HepG2 (cell line): ENCODE data around the gene C11orf65. TPM values are rescaled to one million over a fixed set of nuclear protein-coding genes. Genes with fewer than 3 reads are reported as not detected.
A peak's percentile ranks its signal among the peaks of the same experiment; 100 is the strongest.

Experiments
- AGO1 ChIP-seq: fragments of 200-400 bp; formaldehyde crosslinking; IDR thresholded peaks from 2 replicates; pipeline ENCODE4 v1.6.1; 2017; ENCODE audit warnings: mild to moderate bottlenecking, low read depth, low read length, moderate library complexity; ENCODE audit not compliant: poor library complexity, severe bottlenecking
- DR1 ChIP-seq: sonication (generic); formaldehyde crosslinking; IDR thresholded peaks from 2 replicates; pipeline ENCODE4 v1.8.0; 2021; ENCODE audit warnings: mild to moderate bottlenecking, missing genetic modification reagents, inconsistent platforms
- FOXK2 ChIP-seq: fragments of 450-650 bp; IDR thresholded peaks from 2 replicates; pipeline ENCODE4 v1.6.1; 2016
- HMG20B ChIP-seq: conservative IDR thresholded peaks from 2 replicates; pipeline ENCODE4 v1.6.1; 2016; ENCODE audit warnings: missing genetic modification reagents, missing compliant biosample characterization
- KDM3A ChIP-seq: IDR thresholded peaks from 2 replicates; pipeline ENCODE4 v1.6.1; 2018; ENCODE audit warnings: low read depth, missing compliant biosample characterization
- MBD4 ChIP-seq: IDR thresholded peaks from 2 replicates; pipeline ENCODE4 v1.6.1; 2012; ENCODE audit warnings: low read length, inconsistent platforms, borderline replicate concordance
- NFKB2 ChIP-seq: sonication (generic); formaldehyde crosslinking; IDR thresholded peaks from 2 replicates; pipeline ENCODE4 v1.4.0; 2020; ENCODE audit warnings: missing genetic modification reagents, borderline replicate concordance
- RARA ChIP-seq: IDR thresholded peaks from 2 replicates; pipeline ENCODE4 v1.6.1; 2016; ENCODE audit warnings: missing genetic modification reagents, missing compliant biosample characterization
- SIX1 ChIP-seq: sonication (generic); formaldehyde crosslinking; IDR thresholded peaks from 2 replicates; pipeline ENCODE4 v1.4.0; 2020; ENCODE audit warnings: missing genetic modification reagents, borderline replicate concordance
- SIX4 ChIP-seq: sonication (generic); formaldehyde crosslinking; IDR thresholded peaks from 2 replicates; pipeline ENCODE4 v1.4.0; 2020; ENCODE audit warnings: missing genetic modification reagents
- YEATS2 ChIP-seq: sonication (generic); formaldehyde crosslinking; IDR thresholded peaks from 2 replicates; pipeline ENCODE4 v1.4.0; 2020; ENCODE audit warnings: missing genetic modification reagents, borderline replicate concordance
- ZBTB21 ChIP-seq: sonication (generic); formaldehyde crosslinking; IDR thresholded peaks from 2 replicates; pipeline ENCODE4 v1.4.0; 2020; ENCODE audit warnings: missing genetic modification reagents
- ZNF253 ChIP-seq: sonication (generic); formaldehyde crosslinking; IDR thresholded peaks from 2 replicates; pipeline ENCODE4 v1.8.0; 2022; ENCODE audit warnings: mild to moderate bottlenecking, missing genetic modification reagents, borderline replicate concordance
- ZNF484 ChIP-seq: sonication (generic); formaldehyde crosslinking; IDR thresholded peaks from 2 replicates; pipeline ENCODE4 v1.5.1; 2020; ENCODE audit warnings: mild to moderate bottlenecking, low read depth, missing genetic modification reagents, borderline replicate concordance
- ZNF543 ChIP-seq: sonication (generic); formaldehyde crosslinking; IDR thresholded peaks from 2 replicates; pipeline ENCODE4 v1.4.0; 2020; ENCODE audit warnings: mild to moderate bottlenecking, missing genetic modification reagents
- ZNF629 ChIP-seq: sonication (generic); formaldehyde crosslinking; conservative IDR thresholded peaks from 2 replicates; pipeline ENCODE4 v1.5.0; 2020; ENCODE audit warnings: missing genetic modification reagents
- ZNF737 ChIP-seq: sonication (generic); formaldehyde crosslinking; IDR thresholded peaks from 2 replicates; pipeline ENCODE4 v1.5.0; 2020; ENCODE audit warnings: missing genetic modification reagents, mild to moderate bottlenecking, borderline replicate concordance
- ZNF788 ChIP-seq: sonication (generic); formaldehyde crosslinking; IDR thresholded peaks from 2 replicates; pipeline ENCODE4 v1.5.0; 2020; ENCODE audit warnings: mild to moderate bottlenecking, missing genetic modification reagents, borderline replicate concordance
- ZNF790 ChIP-seq: sonication (generic); formaldehyde crosslinking; IDR thresholded peaks from 2 replicates; pipeline ENCODE4 v1.8.0; 2022; ENCODE audit warnings: missing genetic modification reagents, mild to moderate bottlenecking, borderline replicate concordance
- polyA plus RNA-seq, 8 experiments: library from polyadenylated mRNA; depleted of rRNA in 3 of 8; stranded (reverse) in 7 of 8; unstranded in 1 of 8; fragments of >200 nt; fragmentation: Illumina TruSeq in 4 of 8; extraction: Trizol in 4 of 8; gene quantifications; 2 replicates each; pipeline versions ENCODE4 v1.2.1 to v1.2.3, GENCODE V29; 2011 to 2016; ENCODE audit warnings: low read depth in 4 of 8, missing spikeins in 1 of 8, mixed read lengths in 1 of 8; ENCODE audit not compliant: insufficient read depth in 1 of 8
- total RNA-seq, 5 experiments: library from RNA; depleted of rRNA; stranded (reverse); fragments of >200 nt; fragmentation: Illumina TruSeq; extraction: Trizol; gene quantifications; 2 replicates each; pipeline ENCODE4 v1.2.3, GENCODE V29; 2016; ENCODE audit warnings: low read depth in 1 of 5
- TF ChIP-seq, protein P1 (sequence below), 2 experiments: sonication (generic) in 1 of 2; formaldehyde crosslinking in 1 of 2; IDR thresholded peaks; 2 replicates each; pipeline versions ENCODE4 v1.4.0 to v1.6.1; 2018 to 2020; ENCODE audit warnings: missing genetic modification reagents in 2 of 2, borderline replicate concordance in 1 of 2, low read depth in 1 of 2, mild to moderate bottlenecking in 1 of 2, missing biosample characterization in 1 of 2
- TF ChIP-seq, protein P2 (sequence below): sonication (generic); formaldehyde crosslinking; IDR thresholded peaks from 2 replicates; pipeline ENCODE4 v1.8.1; 2022; ENCODE audit warnings: low read depth, mild to moderate bottlenecking, missing genetic modification reagents
- TF ChIP-seq, protein P3 (sequence below): sonication (generic); formaldehyde crosslinking; IDR thresholded peaks from 2 replicates; pipeline ENCODE4 v1.5.0; 2020; ENCODE audit warnings: mild to moderate bottlenecking, missing genetic modification reagents
- TF ChIP-seq, protein P4 (sequence below): IDR thresholded peaks from 2 replicates; pipeline ENCODE4 v1.6.1; 2016; ENCODE audit warnings: missing compliant biosample characterization, missing genetic modification reagents, borderline replicate concordance

Gene C11orf65
- total and polyA plus RNA-seq, 2 of the 13 experiments (the other 11 are each of a cell fraction or from before 2014, with no cell fraction given) = 0.38 to 0.42 TPM

DNA sequence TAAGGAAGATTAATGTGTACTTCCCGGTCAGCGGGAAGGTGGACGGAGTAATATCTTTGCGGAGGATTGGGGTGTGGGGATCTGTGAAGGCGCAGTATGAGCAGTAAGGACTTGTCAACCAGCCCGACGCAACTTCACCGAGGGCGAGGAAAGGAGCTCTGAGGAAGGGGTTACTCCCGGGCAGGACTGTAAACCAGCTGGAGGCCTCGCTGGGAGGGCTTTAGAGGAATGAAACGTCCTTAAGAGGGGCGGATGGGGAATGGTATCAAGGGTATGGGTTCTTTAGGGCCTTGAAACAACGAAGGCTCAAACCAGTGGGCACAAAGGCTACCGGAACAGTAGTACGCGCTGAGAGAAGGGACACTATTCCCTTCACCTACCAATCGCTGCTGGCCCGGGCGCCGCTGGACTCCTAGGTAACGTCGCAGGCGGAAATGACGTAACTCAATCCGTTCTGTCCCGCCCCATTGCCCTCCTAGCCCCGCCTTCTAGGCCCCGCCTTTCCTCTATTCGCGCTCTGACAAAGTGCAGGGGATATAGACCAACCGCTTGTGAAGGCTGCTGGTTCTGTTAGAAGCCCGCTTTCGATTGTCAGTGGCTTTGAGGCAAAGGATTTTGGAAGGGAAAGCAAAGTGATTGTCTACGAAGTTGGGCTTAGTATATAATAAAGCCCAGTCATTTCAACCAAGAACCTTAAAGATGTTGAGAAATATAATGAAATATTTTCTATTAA lies at the start of gene C11orf65 (continued):
- TF ChIP-seq, protein P1, sequence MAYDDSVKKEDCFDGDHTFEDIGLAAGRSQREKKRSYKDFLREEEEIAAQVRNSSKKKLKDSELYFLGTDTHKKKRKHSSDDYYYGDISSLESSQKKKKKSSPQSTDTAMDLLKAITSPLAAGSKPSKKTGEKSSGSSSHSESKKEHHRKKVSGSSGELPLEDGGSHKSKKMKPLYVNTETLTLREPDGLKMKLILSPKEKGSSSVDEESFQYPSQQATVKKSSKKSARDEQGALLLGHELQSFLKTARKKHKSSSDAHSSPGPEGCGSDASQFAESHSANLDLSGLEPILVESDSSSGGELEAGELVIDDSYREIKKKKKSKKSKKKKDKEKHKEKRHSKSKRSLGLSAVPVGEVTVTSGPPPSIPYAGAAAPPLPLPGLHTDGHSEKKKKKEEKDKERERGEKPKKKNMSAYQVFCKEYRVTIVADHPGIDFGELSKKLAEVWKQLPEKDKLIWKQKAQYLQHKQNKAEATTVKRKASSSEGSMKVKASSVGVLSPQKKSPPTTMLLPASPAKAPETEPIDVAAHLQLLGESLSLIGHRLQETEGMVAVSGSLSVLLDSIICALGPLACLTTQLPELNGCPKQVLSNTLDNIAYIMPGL (CRISPR knock-in tag; IDR thresholded peaks at IDR 0.05; ENCODE audit: borderline replicate concordance in 1 of 2, low read depth in 1 of 2) = peak; percentile 57 to 61; a peak in 3 of 4 replicates
- TF ChIP-seq SIX4 (CRISPR knock-in tag) (no peak), ZNF788 (CRISPR knock-in tag) (peak; percentile 56; the same call in 1 of the 2 replicates), FOXK2 (no peak), ZNF737 (CRISPR knock-in tag) (no peak), NFKB2 (CRISPR knock-in tag) (peak; percentile 43; the same call in 1 of the 2 replicates), ZNF253 (no peak), ZNF629 (CRISPR knock-in tag) (peak; percentile 72), HMG20B (CRISPR knock-in tag) (no peak), ZNF484 (CRISPR knock-in tag) (no peak), KDM3A (CRISPR knock-in tag) (peak; percentile 57; the same call in 1 of the 2 replicates), MBD4 (no peak), ZBTB21 (CRISPR knock-in tag) (peak; percentile 14; the same call in 1 of the 2 replicates), ZNF543 (CRISPR knock-in tag) (no peak), RARA (0 out of 2 replicates have a peak, but pooled peaks have one; percentile 31), YEATS2 (CRISPR knock-in tag) (peak; percentile 80; the same call in 1 of the 2 replicates), SIX1 (CRISPR knock-in tag) (no peak), AGO1 (no peak), DR1 (CRISPR knock-in tag) (peak; percentile 76; the same call in 1 of the 2 replicates), ZNF790 (CRISPR knock-in tag) (no peak)
- TF ChIP-seq, protein P2, sequence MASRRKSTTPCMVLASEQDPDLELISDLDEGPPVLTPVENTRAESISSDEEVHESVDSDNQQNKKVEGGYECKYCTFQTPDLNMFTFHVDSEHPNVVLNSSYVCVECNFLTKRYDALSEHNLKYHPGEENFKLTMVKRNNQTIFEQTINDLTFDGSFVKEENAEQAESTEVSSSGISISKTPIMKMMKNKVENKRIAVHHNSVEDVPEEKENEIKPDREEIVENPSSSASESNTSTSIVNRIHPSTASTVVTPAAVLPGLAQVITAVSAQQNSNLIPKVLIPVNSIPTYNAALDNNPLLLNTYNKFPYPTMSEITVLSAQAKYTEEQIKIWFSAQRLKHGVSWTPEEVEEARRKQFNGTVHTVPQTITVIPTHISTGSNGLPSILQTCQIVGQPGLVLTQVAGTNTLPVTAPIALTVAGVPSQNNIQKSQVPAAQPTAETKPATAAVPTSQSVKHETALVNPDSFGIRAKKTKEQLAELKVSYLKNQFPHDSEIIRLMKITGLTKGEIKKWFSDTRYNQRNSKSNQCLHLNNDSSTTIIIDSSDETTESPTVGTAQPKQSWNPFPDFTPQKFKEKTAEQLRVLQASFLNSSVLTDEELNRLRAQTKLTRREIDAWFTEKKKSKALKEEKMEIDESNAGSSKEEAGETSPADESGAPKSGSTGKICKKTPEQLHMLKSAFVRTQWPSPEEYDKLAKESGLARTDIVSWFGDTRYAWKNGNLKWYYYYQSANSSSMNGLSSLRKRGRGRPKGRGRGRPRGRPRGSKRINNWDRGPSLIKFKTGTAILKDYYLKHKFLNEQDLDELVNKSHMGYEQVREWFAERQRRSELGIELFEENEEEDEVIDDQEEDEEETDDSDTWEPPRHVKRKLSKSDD (CRISPR knock-in tag) = no peak; the same call in 1 of the 2 replicates
- TF ChIP-seq, protein P3, sequence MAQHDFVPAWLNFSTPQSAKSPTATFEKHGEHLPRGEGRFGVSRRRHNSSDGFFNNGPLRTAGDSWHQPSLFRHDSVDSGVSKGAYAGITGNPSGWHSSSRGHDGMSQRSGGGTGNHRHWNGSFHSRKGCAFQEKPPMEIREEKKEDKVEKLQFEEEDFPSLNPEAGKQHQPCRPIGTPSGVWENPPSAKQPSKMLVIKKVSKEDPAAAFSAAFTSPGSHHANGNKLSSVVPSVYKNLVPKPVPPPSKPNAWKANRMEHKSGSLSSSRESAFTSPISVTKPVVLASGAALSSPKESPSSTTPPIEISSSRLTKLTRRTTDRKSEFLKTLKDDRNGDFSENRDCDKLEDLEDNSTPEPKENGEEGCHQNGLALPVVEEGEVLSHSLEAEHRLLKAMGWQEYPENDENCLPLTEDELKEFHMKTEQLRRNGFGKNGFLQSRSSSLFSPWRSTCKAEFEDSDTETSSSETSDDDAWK (CRISPR knock-in tag) = no peak
- TF ChIP-seq, protein P4, sequence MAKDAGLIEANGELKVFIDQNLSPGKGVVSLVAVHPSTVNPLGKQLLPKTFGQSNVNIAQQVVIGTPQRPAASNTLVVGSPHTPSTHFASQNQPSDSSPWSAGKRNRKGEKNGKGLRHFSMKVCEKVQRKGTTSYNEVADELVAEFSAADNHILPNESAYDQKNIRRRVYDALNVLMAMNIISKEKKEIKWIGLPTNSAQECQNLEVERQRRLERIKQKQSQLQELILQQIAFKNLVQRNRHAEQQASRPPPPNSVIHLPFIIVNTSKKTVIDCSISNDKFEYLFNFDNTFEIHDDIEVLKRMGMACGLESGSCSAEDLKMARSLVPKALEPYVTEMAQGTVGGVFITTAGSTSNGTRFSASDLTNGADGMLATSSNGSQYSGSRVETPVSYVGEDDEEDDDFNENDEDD (CRISPR knock-in tag) = peak; percentile 37; the same call in 1 of the 2 replicates
